OCI-LY7 (cell line): Measurements from ENCODE around the gene C19orf67.

Experiments
- EZH2phosphoT487 ChIP-seq: fragments of 200-600 bp; sonication (generic); IDR thresholded peaks from 2 replicates; pipeline ENCODE4 v1.6.1; 2018; ENCODE audit warnings: low read depth, borderline replicate concordance, mild to moderate bottlenecking, mixed run types, antibody characterized with exemption, low read length, moderate library complexity, mixed read lengths
- TF ChIP-seq, protein P1 (sequence below): fragments of 200-600 bp; sonication (generic); conservative IDR thresholded peaks from 2 replicates; pipeline ENCODE4 v1.5.1; 2014; ENCODE audit warnings: mild to moderate bottlenecking, antibody characterized with exemption, low read length, moderate library complexity, mixed read lengths

DNA sequence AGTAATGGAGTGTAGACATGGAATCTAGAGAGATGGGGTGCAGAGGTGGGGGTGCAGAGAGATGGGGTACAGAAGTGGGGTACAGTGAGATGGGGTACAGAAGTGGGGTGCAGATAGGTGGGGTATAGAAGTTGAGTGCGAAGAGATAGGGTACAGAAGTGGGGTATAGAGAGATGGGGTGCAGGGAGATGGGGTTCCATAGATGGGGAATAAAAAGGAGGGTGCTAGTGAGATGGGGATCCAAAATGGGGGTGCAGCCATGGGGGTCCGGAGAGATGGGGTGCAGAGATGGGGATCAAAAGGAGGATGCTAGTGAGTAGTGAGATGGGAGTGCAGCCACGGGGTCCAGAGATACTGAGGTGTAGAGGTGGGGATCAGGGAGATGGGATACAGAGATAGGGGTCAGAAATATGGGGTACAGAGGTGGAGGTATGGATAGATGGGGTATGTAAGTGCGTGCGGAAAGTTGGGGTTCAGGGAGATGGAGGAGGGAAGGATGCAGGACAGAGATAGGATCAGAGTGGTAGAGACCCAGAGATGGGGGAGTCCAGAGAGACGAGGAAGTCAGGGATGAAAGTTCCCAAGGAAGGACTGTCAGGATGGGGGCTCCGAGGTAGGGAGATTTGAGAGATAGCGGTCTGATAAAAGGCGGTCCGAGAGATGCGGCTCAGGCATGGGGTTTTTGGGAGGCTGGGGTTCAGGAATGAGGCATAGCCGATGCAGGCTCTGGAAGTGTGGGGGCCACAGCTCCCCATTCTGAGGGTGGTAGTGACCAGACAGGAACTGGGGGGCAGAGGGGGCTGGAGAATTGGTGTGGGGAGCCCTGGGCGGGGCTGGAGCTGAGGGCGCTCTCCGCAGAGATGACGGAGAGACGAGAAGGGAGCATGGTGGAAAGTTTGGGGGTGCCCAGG is 27.1 kb downstream of the C19orf67 start:
- TF ChIP-seq, protein P1, sequence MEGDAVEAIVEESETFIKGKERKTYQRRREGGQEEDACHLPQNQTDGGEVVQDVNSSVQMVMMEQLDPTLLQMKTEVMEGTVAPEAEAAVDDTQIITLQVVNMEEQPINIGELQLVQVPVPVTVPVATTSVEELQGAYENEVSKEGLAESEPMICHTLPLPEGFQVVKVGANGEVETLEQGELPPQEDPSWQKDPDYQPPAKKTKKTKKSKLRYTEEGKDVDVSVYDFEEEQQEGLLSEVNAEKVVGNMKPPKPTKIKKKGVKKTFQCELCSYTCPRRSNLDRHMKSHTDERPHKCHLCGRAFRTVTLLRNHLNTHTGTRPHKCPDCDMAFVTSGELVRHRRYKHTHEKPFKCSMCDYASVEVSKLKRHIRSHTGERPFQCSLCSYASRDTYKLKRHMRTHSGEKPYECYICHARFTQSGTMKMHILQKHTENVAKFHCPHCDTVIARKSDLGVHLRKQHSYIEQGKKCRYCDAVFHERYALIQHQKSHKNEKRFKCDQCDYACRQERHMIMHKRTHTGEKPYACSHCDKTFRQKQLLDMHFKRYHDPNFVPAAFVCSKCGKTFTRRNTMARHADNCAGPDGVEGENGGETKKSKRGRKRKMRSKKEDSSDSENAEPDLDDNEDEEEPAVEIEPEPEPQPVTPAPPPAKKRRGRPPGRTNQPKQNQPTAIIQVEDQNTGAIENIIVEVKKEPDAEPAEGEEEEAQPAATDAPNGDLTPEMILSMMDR: no peak
- no peak for TF ChIP-seq EZH2phosphoT487
